Fibroblast of gingiva (primary cell): Measurements from ENCODE around the gene CD24.

Source experiments
- DNase-seq: peaks from one replicate; pipeline ENCODE4 v3.0.0-alpha.2; 2011; ENCODE audit warnings: low read depth

Gene CD24

DNA sequence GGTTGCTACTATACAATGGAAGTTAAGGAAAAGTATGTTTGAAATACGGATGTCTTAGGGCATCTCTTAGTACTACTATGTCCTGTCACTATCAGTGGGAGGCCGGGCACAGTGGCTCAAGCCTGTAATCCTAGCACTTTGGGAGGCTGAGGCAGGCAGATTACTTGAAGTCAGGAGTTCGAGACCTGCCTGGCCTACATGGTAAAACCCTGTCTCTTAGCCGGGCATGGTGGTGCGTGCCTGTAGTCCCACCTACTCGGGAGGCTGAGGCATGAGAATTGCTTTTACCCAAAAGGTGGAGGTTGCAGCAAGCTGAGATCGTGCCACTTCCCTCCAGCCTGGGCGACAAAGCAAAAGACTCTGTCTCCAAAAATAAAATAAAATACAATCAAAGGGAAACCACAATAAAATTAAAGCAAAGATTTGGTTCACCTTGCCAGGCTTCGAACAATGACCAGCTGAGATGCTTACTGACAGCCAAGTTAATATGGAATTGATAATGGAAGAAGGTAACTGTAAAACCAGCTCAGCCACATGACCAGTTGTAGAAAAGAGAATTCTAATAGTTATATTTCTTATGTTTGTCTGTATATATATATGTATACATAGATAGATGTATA, 6.5 kb downstream of the CD24 start:
- no peak for DNase-seq

DNA sequence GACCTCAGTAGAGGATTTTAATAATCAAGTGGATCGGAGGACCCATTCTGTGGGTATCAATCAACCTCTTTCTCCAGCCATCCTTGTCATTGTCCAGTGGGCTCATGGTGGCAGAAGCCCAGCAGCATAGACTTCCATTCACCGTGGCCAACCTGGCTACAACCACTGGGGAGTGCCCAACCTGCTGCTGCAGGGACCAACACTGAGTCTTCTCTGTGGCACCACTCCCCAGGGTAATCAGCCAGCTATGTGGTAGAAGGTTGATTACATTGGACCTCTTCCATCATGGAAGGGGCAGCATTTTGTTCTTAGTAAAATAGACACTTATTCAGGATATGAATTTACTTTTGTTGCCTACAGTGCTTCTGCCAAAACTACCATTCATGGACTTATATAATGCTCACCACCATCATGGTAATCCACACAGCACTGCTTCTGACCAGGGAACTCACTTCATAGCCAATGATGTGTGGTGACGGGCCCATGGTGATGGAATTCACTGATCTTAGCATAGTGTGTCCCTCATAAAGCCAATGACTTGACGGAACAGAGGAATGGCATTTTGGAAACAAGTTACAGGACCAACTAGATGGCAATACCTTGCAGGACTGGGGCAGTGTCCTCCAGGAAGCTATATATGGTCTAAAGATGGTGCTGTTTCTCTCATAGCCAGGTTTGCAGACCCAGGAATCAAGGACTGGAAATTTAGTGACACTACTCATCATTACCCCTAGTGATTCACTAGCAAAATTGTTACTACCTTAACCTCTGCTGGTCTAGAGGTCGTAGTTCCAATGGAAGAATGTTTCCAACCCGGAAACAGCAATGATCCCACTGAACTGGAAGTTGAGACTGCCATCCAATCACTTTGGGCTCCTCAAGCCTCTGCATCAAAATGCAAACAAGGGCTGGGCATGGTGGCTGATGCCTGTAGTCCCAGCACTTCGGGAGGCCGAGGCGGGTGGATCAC, 7.6 kb downstream of the CD24 start:
- DNase-seq, result no peak

- no peak for DNase-seq
Observed at GRCh38 chr6:106966229-106966628, 8.3 kb downstream of the CD24 start.

DNA sequence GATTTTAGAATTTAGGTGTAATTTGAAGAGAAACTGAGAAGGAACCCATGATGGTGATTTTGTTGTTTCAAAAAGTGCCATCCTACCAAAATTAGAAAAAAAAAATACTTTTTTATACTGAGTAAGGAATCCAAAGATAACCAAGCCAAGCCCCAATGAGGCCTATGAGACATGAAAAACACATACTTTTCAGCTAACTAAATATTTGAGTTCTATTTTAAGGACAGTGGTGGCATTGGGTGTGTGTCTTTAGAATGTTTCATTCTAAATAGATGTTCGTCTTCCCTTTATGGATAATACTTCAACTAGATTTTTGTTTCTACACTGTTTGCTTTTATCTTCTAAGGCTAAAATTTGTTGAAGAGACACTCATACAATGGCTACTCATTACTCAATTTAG, 9.6 kb downstream of the CD24 start:
- no peak for DNase-seq

- DNase-seq, result no peak
Observed at GRCh38 chr6:106964099-106964498, 10.4 kb downstream of the CD24 start.

DNA sequence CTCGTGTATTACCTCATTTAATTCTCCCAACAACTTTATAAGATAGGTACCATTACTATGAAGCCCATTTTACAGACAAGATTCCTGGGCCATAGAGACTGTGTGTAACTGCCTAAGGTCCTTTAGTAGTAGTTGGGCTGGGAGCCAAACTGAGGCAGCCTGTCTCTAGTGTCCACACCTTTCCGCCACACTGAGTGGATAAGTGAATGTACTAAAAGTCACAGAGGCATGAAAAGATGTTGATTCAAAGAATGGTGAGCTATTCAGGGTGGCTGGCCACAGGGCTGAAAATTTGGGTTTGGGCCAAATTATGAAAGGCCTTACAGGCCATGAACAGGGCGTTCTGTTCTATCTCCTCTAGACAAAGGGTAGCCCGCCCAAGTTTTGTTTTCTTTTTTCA, 11.0 kb downstream of the CD24 start:
- DNase-seq, result no peak

DNA sequence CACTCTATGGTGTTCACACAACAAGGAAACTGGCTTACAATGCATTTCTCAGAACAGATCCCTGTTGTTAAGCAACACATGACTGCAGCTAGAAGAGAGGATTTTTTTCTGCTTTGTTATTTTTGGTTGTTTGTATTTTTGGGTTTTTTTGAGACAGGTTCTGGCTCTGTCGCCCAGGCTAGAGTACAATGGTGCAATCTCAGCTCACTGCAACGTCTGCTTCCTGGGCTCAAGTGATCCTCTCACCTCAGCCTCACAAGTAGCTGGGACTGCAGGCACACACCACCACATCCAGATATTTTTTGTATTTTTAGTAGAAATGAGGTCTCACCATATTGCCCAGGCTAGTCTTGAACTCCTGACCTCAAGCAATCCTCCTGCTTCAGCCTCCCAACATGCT, 12.7 kb downstream of the CD24 start:
- no peak for DNase-seq

GRCh38 chr6:106961136-106961535, 13.4 kb downstream of the CD24 start:
- no peak for DNase-seq

DNA sequence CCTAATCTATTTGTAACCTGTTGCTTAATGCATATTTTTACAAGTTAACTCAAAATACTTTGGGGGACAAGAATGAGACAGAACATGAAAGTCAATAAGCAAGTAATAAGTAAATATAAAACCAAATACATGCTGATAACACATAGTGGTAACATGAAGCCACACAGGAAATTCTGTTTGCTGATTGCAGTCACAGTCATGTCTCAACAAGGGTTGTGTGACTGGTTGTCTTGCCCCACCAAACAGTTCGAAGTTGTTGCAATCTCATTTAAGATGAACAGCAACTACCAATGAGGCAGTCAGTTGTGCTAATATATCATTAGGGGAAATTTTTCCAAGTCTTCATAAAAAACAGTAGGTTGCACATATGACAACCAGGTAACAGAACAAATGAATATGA, 14.5 kb downstream of the CD24 start:
- no peak for DNase-seq

DNA sequence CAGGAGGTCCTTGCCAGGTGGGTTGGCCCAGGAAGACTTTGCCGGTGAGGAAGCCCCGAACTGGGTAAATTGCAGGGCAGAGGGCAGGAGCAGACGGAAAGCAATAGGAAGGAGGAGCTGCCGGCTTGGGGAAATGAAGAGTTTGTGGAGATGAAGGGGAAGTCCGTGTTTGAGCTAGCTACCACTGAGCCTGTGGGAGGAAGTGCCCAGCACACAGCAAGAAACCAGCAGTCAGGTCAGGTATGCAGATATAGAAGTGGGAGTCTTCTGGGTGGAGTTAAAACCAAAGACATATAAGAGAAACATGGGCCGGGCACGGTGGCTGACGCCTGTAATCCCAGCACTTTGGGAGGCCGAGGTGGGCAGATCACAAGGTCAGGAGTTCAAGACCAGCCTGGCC, 34.7 kb downstream of the CD24 start:
- no peak for DNase-seq

GRCh38 chr6:106939208-106939607, 35.3 kb downstream of the CD24 start:
- DNase-seq, result no peak

- no peak for DNase-seq
Observed at GRCh38 chr6:106927531-106928398, 46.8 kb downstream of the CD24 start.

DNA sequence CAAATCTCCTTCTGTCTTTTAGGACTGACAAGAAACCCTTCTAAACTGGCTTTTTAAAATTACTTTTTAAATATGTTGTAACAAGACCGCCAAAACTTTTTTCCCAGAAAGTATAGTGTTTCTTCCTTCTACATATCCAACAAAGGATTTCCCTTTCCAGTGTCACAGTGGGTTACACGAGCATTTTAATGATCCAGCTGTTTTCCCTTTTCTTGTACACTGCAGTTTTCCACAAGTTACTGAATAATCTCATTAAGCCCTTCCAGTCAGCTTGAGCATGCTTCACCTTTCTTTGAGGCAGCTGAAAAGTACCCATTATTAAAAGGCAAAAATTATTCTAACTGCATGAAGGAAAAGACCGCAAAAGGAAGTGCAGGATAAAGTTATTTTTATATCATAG, 48.6 kb downstream of the CD24 start:
- DNase-seq, result no peak

GRCh38 chr6:106924694-106925523, 49.6 kb downstream of the CD24 start:
- DNase-seq, result no peak

GRCh38 chr6:106922626-106923025, 51.9 kb downstream of the CD24 start:
- no peak for DNase-seq
